GDM1 (cell line): ENCODE results near the gene ACKR3.

Experiments
- DNase-seq: peaks from one replicate; lab custom pipeline; 2025; lab: John Stamatoyannopoulos, UW

The ACKR3 gene

DNA sequence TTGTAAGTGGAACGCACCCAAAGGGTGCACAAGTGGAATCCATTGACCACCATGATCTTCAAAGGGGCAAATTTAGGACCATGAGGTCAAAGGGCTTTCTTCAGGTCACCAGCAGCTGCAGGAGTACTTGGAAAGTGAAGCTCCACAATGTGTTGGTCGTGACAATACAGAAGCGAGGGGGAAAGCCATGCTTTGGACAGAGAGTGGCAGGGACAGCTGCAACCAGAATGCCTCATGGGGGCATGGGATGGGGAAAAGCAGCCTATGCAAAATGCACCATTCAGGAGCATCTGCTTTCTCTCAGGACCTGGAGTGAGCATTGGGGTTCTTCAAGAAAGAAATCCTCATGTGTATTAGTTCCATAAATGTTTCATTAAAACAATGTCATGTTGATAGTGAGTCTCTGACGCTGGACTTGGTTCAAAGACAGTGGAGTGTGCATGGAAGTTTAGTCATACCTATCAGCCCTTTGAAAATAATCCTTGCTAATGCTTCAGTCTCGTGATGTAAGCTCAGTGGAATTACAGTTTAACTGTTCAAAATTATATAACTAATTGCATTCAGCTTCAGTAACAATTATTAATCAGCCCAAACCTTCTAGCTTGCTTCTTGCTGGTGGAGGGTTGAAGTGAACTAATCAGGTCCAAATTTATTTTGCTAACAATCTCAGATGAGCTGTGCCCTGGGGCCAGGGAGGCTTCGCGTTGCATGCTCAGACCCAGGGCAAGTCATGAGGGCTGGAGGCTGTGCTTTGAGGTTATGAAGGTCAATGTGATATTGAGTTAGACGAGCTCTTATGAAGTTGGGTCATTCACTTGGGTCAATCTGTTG is 41.6 kb downstream of the ACKR3 start:
- no peak for DNase-seq

GRCh38 chr2:236612737-236613136 is 43.1 kb downstream of the ACKR3 start:
- DNase-seq: no peak

- no peak for DNase-seq
Observed at GRCh38 chr2:236613612-236614011, 44.0 kb downstream of the ACKR3 start.

DNA sequence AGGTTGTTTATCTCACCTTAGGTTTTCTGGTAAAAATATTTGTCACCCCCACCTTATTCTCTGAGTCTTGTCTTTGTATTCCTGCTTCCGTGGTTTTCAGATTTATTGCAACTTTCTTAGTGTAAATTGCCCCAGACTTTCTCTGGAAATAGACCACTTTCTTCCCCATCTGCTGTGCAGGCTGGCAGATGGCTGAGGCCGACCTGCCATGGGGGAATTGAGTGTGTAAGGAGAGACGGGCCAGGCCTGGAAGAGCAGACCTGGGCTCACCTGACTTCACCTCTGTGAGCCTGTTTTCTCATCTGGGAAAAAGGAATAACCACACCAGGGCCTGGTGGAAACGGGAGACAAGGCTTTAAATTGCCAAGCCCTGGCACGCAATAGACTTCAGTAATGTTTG is 44.9 kb downstream of the ACKR3 start:
- DNase-seq: no peak

DNA sequence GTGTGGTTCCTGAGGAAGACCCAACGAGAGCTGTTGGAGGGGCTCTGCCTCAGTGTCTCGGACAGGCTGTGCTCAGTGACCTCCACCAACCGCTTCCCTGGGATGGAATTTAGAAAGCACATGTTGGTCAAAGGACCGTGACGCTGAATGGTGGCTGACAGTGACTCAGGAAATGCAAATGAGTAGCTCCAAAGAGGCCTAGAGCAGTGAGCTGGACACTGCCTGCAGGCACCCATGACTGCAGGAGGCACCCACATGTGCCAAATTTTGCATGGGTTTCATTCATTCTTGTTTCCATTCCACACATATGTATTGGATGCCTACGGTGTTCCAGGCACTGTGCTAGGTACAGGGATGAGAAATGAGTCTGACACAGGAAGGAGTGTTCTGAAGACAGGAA is 46.4 kb downstream of the ACKR3 start:
- DNase-seq: no peak

DNA sequence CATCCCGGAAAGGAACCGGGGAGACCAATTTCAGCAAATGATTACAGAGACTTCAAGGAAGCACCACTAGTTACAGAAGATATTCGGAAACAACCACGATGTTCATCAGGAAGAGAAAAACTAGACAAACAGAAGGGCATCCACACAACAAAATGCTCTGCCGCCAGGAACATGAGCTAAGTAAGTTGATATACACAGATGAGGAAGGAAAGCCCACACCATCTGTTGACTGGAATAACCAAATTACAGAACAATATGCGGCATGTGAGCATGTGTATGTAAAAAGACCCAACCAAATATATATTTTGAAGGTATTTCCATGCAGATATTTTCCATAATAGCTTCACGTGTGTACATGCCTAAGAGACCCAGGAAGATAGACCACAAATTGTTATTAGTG is 47.0 kb downstream of the ACKR3 start:
- DNase-seq: no peak

DNA sequence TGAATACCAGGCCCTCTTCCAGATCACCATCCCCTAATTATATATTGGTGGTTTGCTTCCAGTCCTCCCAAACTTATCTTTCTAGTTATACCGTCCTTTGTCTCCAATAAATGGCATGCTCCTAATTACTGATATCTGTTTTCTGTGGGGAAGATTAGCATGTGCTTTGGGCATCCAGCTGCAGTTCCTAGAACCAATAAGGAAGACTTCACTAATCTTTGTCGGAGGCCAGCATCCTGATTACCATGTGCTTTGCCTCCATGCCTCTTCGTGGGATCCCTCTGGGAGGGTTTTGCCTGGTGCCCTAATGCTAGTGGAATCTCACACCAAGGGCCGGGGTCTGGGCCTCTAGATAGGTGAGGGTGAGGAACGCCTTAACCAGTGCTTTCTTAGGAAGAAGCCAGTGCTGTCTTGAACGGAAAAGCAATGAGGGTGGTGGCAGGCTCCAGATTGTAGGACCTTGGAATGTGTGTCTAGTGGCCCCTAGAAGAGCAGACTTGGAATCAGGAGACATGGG is 47.7 kb downstream of the ACKR3 start:
- DNase-seq: no peak

DNA sequence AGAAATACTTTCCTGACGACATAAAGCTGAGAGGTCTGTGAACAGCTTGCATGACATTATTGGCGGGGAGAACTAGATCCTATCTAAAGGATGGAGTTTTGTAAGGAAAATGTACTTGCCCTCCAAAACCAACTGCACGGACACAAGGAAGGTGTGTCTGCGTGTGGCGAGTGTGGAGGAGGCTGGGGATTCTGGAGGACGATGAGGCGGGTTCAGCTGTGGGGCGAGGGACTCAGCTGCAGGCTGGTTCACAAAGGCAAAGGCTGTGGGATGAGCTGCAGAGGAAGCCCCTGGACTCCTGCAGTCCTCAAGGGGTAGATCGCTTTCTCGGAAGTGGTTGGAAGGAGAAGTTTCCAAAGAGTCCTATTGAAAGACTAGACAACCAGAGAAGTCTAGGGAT is 48.2 kb downstream of the ACKR3 start:
- no peak for DNase-seq

DNA sequence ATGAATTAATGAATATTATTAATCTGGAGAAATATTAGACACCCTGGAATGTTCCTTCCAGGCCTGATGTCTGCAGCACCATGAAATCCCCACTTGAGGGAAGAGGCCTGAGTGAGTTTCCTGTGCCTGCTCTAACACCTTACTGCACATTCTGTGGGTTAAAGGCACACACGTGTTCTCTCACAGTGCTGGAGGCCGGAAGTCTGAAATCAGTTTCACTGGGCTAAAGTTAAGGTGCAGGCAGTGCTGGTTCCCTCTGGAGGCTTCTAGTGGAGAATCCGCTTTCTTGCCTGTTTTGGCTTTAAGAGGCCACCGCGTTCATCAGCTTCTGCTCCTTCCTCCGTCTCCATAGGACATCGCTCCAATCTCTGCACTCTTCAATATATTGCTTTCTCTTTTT is 48.7 kb downstream of the ACKR3 start:
- DNase-seq: no peak

DNA sequence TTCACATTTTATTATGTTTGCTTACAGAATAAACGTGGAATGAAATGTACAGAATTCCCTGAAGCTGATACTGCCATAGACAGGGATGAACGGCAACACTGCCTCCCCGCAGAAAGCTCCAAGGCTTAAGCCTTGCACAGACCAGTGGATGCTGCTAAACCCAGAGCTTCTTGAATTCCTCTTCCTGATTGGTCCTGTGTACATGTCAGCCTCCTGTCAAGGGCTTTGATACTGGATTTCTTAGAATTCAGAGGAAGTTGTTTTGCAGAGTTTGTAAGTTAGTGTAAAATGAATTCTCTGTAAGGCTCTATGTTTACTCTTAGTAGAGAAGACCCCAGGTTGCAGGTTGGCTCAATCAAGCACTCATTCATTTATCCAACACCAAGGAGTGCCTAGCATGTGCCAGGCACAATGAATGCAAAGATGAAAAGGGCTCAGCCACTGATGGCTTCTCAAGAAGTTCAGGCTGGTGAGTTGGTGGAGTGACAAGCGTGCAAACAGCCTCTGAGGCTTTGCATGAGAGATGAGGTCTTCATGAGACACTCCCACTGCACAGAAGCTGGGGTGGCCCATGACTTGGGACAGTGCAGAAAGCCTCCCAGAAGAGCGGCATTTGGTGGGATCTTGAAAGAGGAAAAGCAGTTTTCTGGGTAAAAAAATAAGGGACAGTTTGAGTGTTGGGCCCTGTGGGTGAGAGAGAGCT is 50.4 kb downstream of the ACKR3 start:
- no peak for DNase-seq

DNA sequence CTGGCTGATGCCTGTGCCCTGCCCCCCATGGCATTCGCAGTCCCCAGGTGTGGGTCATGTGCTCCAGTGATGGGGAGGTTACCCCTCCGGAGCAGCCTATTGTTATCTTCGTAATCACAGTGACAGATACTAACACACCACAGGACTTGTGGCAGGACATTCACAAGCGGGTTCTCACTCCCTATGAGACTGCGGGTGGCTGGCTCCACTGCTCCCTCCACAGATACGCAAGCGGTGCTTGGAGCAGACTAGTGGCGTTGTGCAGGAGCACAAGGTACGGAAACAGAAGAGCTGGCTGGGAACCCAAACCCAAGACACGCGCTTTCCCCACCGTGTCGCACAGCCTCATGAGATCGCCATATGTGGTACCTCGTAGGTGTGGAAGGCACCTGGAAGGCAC is 52.2 kb downstream of the ACKR3 start:
- DNase-seq: no peak

DNA sequence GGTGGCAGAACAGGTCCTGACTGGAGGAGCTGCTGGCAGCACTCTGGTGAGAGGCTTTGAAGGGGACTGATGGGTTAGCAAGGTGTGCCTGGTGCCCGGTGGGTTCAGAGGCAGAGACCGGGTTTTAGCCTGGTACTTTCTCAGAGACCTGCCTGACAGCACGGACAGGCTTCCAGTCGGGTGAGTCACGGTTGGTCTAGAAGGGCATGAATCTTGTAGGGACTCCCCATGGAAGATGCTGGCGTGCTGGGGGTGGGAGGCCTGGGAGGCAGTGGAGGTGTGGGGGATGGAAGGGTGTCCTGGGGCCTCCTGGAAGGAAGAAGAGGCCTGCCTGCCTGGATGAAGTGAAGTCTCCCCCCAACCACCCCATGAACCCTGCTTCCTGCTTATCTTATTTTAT is 52.6 kb downstream of the ACKR3 start:
- no peak for DNase-seq

DNA sequence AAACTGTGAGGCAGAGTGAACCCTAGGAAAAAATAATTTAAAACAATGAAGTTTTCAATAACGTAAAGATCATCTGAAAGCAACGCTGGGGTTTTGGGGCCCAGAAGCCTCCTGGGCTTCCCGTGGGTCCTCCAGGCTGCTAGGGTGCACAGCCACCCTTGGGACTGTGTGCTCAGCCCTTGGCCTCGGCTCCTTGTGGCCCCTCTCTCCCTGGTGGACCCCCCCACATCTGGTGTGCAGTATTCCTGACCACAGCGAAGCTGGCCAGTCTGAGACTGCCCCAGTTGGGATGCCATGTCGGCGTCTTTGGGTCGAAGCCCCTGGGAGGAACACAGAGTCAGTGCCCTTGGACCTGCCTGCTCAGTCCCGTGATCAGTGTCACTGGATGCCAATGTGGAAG is 53.0 kb downstream of the ACKR3 start:
- DNase-seq: no peak

DNA sequence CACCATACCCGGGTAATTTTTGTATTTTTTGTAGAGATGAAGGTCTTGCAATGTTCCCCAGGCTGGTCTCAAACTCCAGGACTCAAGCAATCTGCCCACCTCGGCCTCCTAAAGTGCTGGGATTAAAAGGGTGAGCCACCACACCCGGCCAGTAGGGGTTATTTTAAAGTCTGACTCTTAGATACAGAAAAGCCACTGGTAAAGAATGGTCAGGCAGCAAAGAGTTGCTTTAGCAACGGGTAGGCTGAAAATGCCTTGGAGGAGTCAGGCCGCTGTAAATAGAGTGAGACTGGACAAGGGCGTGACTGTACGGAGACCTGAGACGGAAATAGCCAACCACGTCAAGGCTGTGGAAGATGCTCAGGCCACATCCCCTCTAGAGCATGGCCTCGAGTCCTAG is 54.2 kb downstream of the ACKR3 start:
- DNase-seq: no peak

DNA sequence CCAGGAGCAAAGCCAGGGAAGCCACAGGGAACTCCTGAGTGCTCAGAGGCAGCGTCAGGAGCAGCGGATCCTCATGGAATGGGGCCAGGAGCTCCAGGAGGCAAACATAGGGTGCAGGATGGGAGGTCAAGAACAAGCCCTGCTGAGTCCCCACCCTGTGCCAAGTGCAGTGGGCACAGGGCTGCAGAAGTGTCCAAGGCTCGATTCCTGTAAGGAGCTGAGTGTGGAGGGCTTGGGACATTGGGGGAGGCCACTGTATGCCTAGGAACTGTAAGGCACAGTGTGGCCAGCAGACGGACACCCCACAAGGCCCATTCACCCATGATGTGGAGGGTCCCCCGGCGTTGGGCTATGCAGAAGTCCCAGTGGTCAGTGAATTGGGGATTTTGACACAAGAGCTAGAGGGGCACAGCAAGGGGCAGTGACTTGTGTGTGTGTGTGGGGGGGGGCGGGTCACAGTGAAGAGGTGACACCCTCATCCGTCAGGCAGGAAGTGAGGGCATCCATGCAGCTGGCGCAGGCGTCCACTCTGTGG is 55.6 kb downstream of the ACKR3 start:
- no peak for DNase-seq

DNA sequence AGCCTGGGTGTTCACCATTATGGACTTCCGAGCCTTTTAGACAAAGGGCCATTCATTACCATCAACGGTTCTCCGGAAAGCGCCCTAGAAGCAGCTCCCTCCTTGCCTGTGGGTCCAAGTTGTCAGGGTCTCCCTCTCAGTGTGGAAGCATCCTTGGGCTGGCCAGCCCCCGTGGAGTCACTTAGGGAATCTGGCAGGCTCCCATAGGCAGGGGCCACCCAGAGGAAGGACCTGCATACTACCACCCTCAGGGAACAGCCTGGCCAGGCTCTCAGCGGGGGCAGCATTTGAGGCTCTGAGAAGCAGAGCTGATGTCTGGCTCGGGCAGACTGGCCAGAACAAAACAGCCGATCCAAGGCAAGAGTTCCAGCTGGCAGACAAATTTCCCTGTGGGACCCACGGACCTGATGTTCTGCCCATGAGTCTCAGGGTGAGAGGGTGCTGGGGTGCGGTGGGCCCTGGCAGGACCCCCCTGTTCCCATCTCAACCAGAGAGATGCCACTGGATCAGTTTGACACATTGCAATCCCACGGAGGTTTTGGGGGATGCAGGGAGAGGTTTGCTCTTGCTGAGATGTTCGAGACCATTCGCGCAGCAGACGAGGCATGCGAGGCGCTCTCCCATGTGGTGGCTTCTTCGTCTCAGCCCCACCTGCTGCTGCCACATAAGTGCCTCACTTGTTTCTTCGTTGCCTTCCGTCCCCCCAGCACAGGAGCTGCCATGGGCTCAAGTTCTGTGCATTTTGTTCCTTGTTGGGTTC is 56.9 kb downstream of the ACKR3 start:
- DNase-seq: no peak

DNA sequence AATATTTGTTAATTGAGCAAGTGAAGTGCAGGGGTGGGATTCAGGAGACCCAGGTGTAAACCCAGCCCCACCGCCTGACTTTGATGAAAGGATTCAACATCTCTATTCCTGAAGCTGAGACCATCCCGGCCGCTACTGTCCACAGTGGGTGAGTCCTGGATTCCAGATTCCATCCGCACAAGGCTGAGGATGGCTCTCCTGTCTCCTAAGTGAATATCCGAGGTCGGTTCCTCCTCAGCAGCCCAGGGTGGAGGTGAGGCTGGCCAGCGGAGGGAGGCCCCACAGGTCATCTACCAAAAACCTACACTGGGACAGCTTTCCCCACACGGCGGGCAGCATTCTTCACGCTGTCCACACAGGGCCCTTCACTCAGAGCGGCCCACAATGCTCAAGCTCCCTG is 57.6 kb downstream of the ACKR3 start:
- DNase-seq: no peak

DNA sequence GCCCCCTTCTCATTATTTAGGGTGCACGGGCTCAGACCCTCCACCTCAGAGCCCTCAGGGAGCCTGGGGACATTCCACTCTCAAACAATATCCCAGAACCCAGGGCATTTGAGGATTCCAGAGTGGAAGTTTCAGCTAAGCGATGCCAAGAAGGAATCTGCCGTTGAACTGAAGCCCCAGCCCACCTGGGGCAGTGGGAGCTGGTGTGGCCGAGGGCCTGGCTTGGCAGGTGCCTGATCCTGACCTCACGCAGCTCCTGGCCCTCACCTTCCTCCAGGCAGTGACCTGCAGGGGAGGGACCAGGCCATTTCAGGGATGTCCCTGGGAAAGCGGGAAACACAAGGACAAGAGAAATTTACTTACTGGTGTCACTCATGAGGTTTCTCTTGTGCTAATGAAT is 58.2 kb downstream of the ACKR3 start:
- DNase-seq: no peak

- no peak for DNase-seq
Observed at GRCh38 chr2:236628256-236628901, 58.8 kb downstream of the ACKR3 start.

DNA sequence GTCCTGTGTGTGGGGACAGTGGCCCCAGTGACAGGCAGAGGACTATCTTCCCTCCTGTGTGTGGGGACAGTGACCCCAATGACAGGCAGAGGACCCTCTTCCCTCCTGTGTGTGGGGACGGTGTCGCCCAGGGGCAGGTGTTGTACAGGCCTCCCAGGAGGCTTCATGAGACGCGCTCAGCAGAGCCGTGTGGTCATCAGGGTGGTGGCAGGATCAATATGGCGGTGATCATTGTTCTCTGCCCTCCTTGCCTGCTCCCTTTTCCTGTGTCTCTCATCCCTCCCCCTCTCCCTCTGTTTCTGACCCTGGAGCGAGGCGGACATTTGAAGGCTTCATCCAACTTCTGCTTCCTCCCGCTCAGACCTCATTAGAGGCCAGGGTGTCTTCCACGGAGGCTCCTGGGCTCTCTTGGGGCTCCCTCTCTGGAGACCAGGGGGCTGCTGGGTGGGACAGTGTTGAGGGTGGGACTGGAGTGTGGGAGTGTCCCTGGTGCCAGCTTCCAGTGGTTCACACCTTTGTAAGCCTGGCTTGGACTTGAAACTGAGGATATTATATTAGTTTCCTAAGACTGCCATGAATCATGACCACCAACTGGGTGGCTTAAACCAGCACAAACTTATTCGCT is 59.5 kb downstream of the ACKR3 start:
- no peak for DNase-seq
